Measurements from ENCODE around the gene EHD2.

GRCh38 chr19:47755762-47756626 lies 42.8 kb downstream of the EHD2 start:
- TF ChIP-seq EZH2 (IDR thresholded peaks at IDR 0.05; ENCODE audit: low read length, missing control alignments) (no peak), CTCF (conservative IDR thresholded peaks at IDR 0.05 in 1 of 2, IDR thresholded peaks at IDR 0.05 in 1 of 2; ENCODE audit: low read depth in 1 of 2, low read length in 2 of 2) (no peak)
